Measurements from ENCODE around the gene KCNE2. TPM values are rescaled to one million over a fixed set of nuclear protein-coding genes. Genes with fewer than 3 reads are reported as not detected.
A peak's percentile ranks its signal among the peaks of the same experiment; 100 is the strongest.
"Not testable (repeated sequence)": the region's sequence is repeated elsewhere in the genome, so short reads cannot be mapped to it uniquely, and the experiment has no call there.

The KCNE2 gene
- total and polyA plus RNA-seq, 8 donors: 0.64 to 0.96 (median 0.78) TPM; not detected in 2

- H3K27ac ChIP-seq: no peak overlapping the region
- TF ChIP-seq, protein P1, sequence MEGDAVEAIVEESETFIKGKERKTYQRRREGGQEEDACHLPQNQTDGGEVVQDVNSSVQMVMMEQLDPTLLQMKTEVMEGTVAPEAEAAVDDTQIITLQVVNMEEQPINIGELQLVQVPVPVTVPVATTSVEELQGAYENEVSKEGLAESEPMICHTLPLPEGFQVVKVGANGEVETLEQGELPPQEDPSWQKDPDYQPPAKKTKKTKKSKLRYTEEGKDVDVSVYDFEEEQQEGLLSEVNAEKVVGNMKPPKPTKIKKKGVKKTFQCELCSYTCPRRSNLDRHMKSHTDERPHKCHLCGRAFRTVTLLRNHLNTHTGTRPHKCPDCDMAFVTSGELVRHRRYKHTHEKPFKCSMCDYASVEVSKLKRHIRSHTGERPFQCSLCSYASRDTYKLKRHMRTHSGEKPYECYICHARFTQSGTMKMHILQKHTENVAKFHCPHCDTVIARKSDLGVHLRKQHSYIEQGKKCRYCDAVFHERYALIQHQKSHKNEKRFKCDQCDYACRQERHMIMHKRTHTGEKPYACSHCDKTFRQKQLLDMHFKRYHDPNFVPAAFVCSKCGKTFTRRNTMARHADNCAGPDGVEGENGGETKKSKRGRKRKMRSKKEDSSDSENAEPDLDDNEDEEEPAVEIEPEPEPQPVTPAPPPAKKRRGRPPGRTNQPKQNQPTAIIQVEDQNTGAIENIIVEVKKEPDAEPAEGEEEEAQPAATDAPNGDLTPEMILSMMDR (IDR thresholded peaks at IDR 0.05): no peak
- intact Hi-C loops (cut with DNase I): no loop called here
- H3K4me3 ChIP-seq: no peak overlapping the region
- H3K27me3 ChIP-seq: peaks cover 0 to 11% of the 10 kb centered on the region in 2 donors
- H3K4me1 ChIP-seq: peaks cover 0 to 7% of the 10 kb centered on the region in 2 donors
- ATAC-seq (no peak), DNase-seq (no peak)
- no peaks in the 10 kb centered on the region for H3K9me3 ChIP-seq
- no peaks in the 10 kb centered on the region for H3K36me3 ChIP-seq
Observed at GRCh38 chr21:34364921-34365320, 1.1 kb downstream of the KCNE2 start.

GRCh38 chr21:34365809-34366208, 2.0 kb downstream of the KCNE2 start:
- TF ChIP-seq, protein P1 (IDR thresholded peaks at IDR 0.05): no peak
- no peaks in the 10 kb centered on the region for H3K9me3 ChIP-seq
- DNase-seq (peak in 1 of 4 donors; percentile 24), ATAC-seq (no peak)
- H3K36me3 ChIP-seq: no peaks in the 10 kb centered on the region
- intact Hi-C loops (cut with DNase I): no loop called here
- H3K27ac ChIP-seq: no peak overlapping the region
- H3K4me1 ChIP-seq: peaks cover 0 to 7% of the 10 kb centered on the region in 2 donors
- H3K27me3 ChIP-seq: peaks cover 0 to 5% of the 10 kb centered on the region in 2 donors
- H3K4me3 ChIP-seq: no peak overlapping the region

- H3K27me3 ChIP-seq: no peaks in the 10 kb centered on the region
- H3K4me1 ChIP-seq: no peaks in the 10 kb centered on the region
- no peaks in the 10 kb centered on the region for H3K36me3 ChIP-seq
- DNase-seq (peak in 1 of 4 donors; percentile 72), ATAC-seq (peak; percentile 93)
- H3K9me3 ChIP-seq: no peaks in the 10 kb centered on the region
- H3K4me3 ChIP-seq: no peak overlapping the region
- intact Hi-C loops (cut with DNase I): no loop called here
- TF ChIP-seq, protein P1 (IDR thresholded peaks at IDR 0.05): peak; percentile 51 to 74
- no peak overlapping the region for H3K27ac ChIP-seq
Observed at GRCh38 chr21:34367320-34367935, 3.6 kb downstream of the KCNE2 start.

GRCh38 chr21:34369741-34370140, 5.9 kb downstream of the KCNE2 start:
- Histone ChIP-seq H3K27me3 (no peaks in the 10 kb centered on the region), H3K36me3 (no peaks in the 10 kb centered on the region), H3K9me3 (no peaks in the 10 kb centered on the region), H3K4me1 (no peaks in the 10 kb centered on the region), H3K4me3 (no peak overlapping the region), H3K27ac (no peak overlapping the region)
- ATAC-seq (no peak), DNase-seq (no peak)
- TF ChIP-seq, protein P1 (IDR thresholded peaks at IDR 0.05): no peak
- intact Hi-C loops (cut with DNase I): no loop called here

DNA sequence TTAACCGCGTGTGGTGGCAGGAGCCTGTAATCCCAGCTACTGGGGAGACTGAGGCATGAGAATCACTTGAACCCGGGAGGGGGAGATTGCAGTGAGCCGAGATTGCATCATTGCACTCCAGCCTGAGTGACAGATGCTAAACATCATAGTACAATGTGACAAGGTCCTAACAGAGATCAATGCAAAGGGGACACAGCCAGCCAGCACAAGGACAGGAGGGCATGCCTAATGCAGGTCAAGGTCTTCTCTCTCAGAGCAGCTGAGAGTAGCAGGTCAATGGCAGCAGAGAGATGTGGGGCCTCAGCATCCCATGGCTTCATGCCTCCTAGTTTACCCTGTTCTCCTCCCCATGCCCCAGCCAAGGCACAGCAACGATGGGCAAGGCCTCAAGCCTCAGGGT, 8.5 kb downstream of the KCNE2 start:
- intact Hi-C loops (cut with DNase I): no loop called here
- TF ChIP-seq, protein P1 (IDR thresholded peaks at IDR 0.05): no peak
- Histone ChIP-seq H3K9me3 (no peaks in the 10 kb centered on the region), H3K27me3 (no peaks in the 10 kb centered on the region), H3K4me1 (no peaks in the 10 kb centered on the region), H3K4me3 (no peak overlapping the region), H3K27ac (no peak overlapping the region), H3K36me3 (no peaks in the 10 kb centered on the region)
- ATAC-seq (no peak), DNase-seq (no peak)

- DNase-seq; H3K27me3 ChIP-seq; H3K4me1 ChIP-seq; intact Hi-C loops (cut with DNase I); H3K27ac ChIP-seq; H3K36me3 ChIP-seq; H3K4me3 ChIP-seq; H3K9me3 ChIP-seq: not testable (repeated sequence)
- ATAC-seq: peak; percentile 45
Observed at GRCh38 chr21:34374462-34374861, 10.7 kb downstream of the KCNE2 start.

DNA sequence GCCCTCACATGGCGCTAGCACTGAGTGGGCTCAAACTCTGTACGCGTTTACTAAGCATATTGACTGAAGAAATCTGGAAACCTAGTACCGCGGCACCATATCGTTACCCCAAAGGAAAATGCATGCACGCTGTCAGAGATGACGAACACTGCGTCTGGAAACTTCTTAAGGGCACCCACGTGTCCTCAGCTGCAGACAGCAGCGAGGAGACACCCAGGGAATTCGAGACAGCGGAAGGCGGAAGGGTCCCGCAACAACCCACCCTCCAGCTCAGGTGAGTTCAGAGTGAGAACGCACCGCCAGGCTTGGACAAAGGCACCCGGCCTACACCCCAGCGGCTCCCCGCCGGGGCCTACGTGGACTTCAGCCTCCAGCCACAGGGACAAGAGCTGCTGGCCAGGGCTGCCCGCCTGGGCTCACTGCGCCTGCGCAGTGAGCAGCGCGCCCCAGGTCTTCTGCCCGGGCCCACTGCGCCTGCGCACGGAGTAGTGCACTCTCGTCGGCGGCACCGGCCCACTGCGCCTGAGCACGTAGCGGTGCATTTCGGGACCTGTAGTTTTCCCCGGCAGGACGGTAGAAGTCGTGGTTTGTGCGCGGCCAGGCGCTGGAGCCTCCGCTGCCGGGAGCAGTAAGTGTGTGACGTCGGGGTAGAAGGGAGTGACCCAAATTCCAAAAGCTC, 11.3 kb downstream of the KCNE2 start, which contains the start of gene SMIM11:
TSS of gene SMIM11 (plus strand) at position 568 of the 679 bp plus-strand sequence. CDS start 3,998 bp downstream, outside the sequence.
- H3K4me3 ChIP-seq; DNase-seq; H3K27ac ChIP-seq; H3K4me1 ChIP-seq; H3K36me3 ChIP-seq; H3K27me3 ChIP-seq; intact Hi-C loops (cut with DNase I); H3K9me3 ChIP-seq: not testable (repeated sequence)
- ATAC-seq: peak; percentile 98

GRCh38 chr21:34375619-34375972, 11.8 kb downstream of the KCNE2 start:
- ATAC-seq: peak; percentile 68
- DNase-seq; H3K36me3 ChIP-seq; H3K9me3 ChIP-seq; H3K4me3 ChIP-seq; H3K27ac ChIP-seq; intact Hi-C loops (cut with DNase I); H3K27me3 ChIP-seq; H3K4me1 ChIP-seq: not testable (repeated sequence)

Data from left lung (tissue), 10 donors.